HT-29 (cell line): ENCODE measurements around the gene CIB2. TPM values are rescaled to one million over a fixed set of nuclear protein-coding genes. Genes with fewer than 3 reads are reported as not detected.

Source experiments
- DNase-seq: peaks from one replicate; pipeline ENCODE4 v3.0.0-alpha.2; 2015; ENCODE audit warnings: low spot score
- total RNA-seq: library from RNA; depleted of rRNA; stranded (reverse); fragments of >200 nt; shearing (Covaris generic); gene quantifications from 2 replicates; pipeline ENCODE4 v1.2.3, GENCODE V29; 2014

Gene CIB2
- total RNA-seq, 1 experiment from 2014 or later = 0.74 TPM

GRCh38 chr15:78108300-78109084 is 22.8 kb downstream of the CIB2 start:
- peak; percentile 97 for DNase-seq

GRCh38 chr15:78107471-78107870 is 23.8 kb downstream of the CIB2 start:
- DNase-seq = no peak

GRCh38 chr15:78105476-78106241 is 25.6 kb downstream of the CIB2 start:
- DNase-seq = no peak

- DNase-seq = no peak
Observed at GRCh38 chr15:78104566-78105475, 26.4 kb downstream of the CIB2 start.

GRCh38 chr15:78104119-78104479 is 27.1 kb downstream of the CIB2 start:
- no peak for DNase-seq

- no peak for DNase-seq
Observed at GRCh38 chr15:78103406-78104118, 27.7 kb downstream of the CIB2 start.

GRCh38 chr15:78102741-78103140 is 28.5 kb downstream of the CIB2 start:
- DNase-seq = no peak

- DNase-seq = no peak
Observed at GRCh38 chr15:78102211-78102610, 29.0 kb downstream of the CIB2 start.

- DNase-seq = no peak
Observed at GRCh38 chr15:78101423-78102105, 29.7 kb downstream of the CIB2 start.

- DNase-seq = no peak
Observed at GRCh38 chr15:78100886-78101285, 30.4 kb downstream of the CIB2 start.

GRCh38 chr15:78098131-78098755 is 33.0 kb downstream of the CIB2 start:
- DNase-seq = no peak

GRCh38 chr15:78097667-78098066 is 33.6 kb downstream of the CIB2 start:
- DNase-seq = no peak

GRCh38 chr15:78093242-78094020 is 37.8 kb downstream of the CIB2 start:
- no peak for DNase-seq

- DNase-seq = no peak
Observed at GRCh38 chr15:78092261-78093041, 38.8 kb downstream of the CIB2 start, which contains the start of gene SH2D7. Gene SH2D7 (plus strand): TSS chr15:78092561. CDS start chr15:78092585, 24 bp downstream.

- DNase-seq = no peak
Observed at GRCh38 chr15:78090422-78091063, 40.7 kb downstream of the CIB2 start.

- DNase-seq = peak; percentile 68
Observed at GRCh38 chr15:78088773-78089080, 42.5 kb downstream of the CIB2 start.

- no peak for DNase-seq
Observed at GRCh38 chr15:78087951-78088772, 43.1 kb downstream of the CIB2 start.
